GM21515 (cell line): ENCODE results near the gene SAMD4B.

Experiments used
- ATAC-seq: cut with Tn5 transposase; IDR thresholded peaks from one replicate; pipeline ENCODE4 v1.9.1; 2021; ENCODE audit not compliant: unreplicated experiment

SAMD4B gene

DNA sequence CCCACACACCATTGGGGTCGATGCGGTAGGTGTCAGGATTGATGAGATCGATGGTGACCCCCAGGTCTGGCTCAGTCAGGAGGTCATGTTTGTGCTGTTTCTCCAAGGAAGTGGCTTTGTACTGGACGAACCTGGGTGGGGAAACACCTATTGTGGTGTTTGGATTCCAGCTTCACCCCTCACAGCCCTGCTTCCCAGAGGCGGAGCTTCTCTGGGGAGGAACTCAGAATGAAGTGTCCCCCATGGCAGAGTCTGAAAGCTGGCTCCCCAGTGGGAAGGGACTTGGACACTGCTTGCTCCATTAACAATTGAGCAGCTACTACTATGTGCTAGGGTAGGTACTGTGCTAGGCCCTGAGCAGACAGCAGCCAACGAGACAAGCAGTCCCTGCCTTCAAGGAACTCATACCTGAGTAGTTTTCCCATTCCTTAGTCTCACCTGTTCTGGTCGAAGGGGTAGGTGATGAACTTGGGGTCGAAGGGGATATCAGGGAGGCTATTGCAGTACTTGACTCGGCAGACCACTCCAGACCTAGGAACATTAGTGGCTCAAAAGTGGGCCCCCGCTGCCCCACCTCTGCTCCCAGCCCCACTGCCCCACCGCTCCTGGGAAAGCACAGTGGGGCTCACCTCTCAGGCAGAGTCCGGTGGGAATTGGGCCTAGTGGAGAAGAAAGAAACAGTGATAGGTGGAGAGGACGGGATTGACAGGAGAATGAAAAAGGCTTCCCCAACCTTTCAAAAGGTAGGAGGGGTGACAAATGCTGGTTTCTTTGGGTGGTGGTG, 47.6 kb downstream of the SAMD4B start:
- ATAC-seq: no peak

DNA sequence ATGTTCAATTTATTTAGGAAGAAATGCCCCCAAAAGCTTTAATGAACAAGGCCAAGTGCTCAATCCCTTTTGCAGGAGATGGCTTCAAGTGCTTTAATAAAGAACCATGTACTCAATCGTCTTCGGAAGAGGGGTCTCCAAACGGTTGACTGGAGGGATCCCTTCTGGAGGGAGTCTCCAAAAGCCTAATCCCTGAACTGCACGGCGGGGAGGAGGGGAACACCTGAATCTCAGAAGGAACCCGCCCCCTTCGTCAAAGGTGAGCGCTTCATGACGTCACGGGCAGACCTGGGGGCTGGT, 48.2 kb downstream of the SAMD4B start:
- no peak for ATAC-seq

DNA sequence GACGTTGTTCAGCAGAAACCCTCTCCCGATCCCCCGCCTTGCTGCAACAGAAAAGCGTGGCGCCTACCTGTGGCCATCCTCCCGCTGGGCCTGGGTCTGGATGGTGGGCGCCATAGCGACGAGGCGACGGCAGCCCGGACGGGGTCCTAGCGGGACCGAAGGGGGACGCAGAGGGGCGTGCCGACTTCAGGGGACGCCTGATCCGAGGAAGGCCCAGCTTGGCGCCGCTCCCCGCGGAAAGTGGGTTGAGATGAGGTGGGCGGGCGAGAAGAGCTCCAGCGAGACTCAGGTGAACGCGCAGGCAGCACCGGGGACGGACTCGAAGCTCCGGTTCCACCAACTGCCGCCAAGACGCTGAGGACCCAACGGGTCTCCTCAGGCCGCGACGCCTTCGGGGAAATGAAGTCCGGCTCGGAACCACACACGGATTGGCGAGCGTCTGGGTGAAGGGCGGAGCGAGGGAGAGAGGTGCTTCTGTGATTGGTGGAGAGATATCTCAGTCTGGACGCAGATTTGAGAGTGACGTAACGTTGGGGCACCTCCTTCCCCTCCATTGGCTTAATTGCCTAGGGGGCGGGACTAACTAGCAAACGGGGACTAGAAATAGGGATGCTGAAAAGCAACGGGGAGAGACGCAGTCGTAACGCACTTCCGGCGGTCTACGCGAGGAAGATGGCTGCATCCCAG, 48.7 kb downstream of the SAMD4B start, which contains the start of the genes MED29 and PAF1:
Gene MED29, plus strand, starts transcription at position 628 of the 687 bp plus-strand sequence. Its CDS starts 45 bp downstream, at position 673.
Gene PAF1, minus strand, starts transcription at position 356 of the 687 bp plus-strand sequence. Its CDS starts 242 bp downstream, at position 114.
- ATAC-seq: peak; percentile 76

DNA sequence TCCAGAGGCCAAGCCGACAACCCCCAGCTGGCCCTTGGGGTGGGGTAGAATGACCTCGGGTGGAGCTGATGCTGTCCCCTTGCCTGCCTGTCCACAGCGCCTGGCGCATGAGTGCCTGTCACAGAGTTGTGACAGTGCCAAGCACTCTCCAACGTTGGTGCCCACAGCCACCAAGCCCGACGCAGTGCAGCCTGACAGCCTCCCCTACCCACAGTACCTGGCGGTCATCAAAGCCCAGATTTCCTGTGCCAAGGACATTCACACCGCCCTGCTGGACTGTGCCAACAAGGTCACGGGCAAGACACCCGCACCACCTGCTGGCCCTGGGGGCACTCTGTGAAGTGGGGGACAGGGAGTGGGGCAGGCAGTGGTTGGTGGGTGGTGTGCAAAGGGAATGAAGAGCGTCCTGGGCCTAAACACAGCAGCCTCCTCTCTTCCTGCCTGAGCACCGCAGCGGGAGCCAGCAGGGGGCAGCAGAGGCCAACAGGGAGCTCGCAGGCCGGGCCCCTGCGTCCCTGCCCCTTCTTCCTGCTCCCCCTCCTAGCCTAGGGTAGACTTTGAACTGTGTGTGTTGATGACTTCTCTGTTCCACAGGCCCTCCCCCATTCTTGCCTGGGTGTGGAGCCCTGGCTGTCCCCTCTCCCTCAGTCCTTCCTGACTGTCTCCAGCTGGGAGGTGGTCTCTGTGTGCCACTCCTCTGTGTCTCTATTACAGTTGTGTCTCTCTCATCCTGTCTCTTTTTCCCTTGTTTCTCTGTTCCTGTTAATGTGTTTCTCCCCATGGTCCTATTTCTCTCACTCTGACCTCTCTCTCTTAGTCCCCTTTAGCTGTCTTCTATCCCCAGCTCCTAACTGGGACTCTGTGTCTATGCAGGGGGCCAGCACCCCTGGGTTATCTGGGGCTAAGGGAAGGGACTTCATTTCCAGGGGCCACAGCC, 55.4 kb downstream of the SAMD4B start:
- peak; percentile 32 for ATAC-seq

DNA sequence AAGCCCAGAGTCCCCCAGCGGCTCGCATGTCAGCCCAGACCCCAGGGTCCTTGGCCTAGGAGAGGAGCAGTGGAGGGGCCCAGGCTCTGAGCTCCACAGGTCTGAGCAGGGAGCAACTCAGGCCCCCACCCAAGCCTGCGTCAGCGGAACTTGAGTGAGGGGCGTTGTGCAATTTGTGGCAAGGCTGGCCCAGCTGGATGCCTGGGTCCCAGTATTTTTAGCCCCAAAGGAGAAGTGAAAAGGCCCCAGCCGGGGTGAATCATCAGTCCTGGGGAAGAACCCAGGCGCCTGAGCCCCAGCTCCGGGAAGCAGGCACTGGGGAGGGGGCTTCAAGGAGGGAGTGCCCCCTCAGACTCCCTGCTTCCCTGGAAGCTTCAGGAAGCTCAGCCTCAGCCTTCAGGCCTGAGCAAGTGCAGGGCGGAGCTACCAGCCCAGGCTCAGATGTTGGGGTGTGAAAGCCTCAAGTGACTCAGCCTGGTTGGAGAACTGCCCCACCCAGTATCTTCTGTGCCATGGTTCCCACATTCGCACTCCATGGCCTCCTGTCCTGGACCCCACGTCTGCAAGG, 56.2 kb downstream of the SAMD4B start:
- ATAC-seq: no peak

DNA sequence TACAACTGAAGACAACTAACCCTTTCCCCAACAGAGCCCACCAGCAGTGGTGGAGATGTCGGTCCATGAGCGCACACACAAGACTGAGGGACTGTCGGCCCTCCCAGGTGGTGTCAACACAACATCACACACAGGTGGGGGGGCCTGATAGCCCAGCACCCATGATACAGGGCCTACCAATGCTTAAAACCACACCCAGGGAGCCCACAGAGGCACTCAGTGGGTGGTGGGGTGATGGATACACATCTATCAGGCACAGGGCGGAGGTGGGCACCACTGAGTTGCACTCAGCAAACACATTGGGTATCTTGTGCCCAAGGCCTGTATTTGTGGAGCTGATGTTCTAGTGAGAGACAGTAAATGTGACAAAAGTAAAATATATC, 57.4 kb downstream of the SAMD4B start:
- no peak for ATAC-seq

DNA sequence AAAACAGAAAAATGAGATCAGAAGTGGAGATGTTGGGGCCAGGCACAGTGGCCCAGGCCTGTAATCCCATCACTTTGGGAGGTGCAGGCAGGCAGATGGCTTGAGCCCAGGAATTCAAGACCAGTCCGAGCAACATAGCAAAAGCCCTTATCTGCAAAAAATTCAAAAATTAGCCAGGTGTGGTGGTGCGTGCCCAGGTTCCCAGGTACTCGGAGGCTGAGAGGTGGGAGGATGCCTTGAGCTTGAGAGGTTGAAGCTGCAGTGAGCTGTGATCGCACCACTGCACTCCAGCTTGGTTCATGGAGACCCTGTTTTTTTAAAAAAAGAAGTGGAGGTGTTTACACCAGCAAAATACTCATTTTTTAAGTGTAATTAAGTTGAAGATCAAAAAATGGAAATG, 57.8 kb downstream of the SAMD4B start:
- ATAC-seq: no peak

DNA sequence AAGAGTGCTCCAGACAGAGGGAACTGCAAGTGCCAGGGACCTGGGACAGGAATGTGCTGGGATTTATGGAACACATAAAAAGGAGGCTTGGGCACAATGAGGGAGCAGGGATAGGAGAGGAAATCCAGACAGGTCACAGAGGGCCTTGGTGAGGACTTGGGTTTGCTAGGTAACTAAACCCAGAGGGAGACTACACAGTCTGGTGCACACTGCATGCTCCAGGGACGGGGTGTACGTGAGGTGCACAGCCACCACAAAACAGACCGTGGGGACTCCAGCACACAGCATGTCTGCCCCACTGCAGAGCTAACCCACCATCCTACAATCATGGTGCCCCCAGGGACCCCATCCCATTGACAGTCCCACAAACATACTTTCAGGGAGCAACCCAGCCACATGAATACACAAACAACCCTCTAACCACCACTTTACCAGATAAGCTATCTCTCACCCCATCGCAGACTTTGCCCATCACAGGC, 58.9 kb downstream of the SAMD4B start:
- ATAC-seq: no peak

DNA sequence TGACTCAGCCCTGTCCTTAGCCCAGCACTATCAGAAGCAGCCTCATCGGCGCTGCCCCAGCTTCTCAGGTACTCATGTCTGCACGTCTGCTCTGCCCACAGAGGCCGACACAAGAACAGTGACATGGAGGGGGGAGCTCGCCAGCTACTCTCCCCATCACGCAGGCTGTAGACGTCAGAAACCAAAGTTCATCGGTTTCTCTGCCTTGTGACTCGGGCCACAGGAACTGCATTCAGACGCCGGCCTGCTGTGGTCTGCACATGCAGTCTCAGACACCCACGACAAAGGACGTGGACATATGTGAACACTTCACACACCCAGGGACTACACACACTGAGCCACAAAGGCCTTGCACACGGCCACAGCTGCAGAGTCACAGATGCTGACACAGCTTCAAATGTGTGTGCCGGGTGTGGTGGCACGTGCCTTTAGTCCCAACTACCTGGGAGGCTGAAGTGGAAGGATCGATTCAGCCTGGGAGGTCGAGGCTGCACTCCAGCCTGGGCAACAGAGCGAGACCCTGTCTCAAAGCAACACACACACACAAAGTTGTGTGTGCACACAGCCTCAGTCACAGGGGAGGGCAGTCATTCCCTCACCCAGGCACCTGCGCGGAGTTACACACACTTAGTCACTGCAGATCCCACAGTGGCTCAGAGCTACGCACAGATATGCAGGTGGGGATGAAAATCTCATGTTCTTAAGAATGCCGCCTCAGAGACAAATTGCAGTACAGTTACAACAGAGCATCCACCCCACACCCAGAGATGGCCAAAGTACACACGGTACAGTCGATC, 59.5 kb downstream of the SAMD4B start:
- ATAC-seq: no peak

DNA sequence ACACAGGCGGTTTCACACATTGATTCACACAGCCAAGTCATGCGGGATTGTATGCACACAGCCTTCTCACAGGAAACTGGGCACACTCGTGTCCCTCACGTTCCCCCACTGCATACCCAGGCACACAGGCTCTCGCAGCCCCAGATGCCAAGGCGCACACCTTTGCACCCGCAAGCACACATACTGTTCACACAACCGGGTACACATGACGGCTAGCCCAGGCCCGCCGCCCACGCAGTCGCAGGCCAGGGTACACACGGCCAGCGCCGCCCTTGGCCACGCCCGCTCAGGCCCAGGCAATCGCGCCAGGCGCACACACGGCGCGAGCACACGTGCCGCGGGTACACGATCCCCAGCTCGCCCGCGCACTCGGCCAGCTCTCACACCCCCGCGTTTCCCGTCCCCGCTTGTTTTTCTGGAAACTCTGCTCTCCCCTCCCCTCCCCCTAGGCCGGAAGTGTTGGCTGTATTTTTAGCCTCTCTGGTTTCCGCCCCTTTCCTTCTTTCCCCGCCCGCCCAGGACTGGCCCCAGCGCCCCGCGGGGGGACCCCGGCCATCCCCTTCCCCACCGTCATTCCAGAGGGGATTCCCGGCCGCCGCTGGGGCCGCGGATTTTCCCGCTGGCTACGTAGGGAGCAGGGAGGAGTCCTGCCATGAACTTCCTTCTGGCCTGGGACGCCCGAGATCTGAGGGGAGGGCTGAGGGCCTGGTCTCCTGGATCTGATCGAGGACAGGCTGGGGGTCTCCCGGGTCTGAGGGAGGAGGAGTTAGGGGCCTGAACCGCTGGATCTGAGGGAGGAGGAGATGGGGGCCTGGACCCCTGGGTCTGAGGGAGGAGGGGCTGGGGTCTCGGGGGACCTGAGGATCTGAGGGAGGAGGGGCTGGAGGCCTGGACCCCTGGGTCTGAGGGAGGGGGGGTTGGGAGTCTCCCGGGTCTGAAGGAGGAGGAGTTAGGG, 60.4 kb downstream of the SAMD4B start:
- peak; percentile 30 for ATAC-seq

DNA sequence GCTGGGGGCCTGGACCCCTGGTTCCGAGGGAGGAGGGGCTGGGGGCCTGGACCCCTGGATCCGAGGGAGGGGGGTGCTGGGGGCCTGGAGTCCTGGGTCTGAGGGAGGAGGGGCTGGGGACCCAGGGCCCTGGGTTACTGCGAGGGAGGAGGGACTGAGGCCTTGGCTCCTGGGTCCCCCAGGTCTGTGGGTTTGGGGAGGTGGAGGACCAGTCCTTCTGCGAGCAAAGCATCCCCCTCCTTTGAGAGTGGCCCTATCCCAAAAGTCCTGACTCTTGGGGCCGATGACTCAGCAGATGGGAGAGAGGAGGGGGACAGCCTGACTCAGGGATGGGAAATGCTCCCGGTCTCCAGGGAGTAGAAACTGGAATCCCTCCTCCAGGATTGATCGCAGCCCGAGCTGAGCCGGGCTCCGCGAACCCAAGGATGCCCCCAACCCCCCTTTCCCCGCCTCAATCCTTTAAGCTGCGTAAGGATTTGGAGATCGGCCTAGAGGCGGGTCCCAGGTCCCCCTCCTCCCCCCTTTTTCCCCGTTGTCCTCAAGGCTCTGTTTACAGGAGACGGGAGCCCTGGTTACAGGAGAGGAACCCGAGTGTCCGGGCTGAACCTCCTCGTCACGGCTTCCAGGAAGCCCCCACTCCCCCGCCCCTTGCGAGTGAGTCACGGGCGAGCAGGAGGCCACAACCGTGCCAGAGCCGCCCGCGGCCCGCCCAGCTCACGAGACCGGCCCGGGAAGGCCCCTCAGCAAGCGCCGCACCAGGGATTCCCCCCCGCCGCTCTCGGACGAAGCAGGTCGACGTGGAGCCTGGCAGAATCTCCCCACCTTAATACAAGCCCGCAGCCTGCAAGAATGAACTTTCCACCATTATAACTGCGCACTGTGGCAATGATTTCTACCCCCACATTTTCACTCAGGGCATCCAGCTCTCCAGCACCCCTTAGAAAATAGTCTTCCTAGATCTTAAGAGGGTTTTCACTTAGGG, 61.4 kb downstream of the SAMD4B start:
- ATAC-seq: peak; percentile 18

DNA sequence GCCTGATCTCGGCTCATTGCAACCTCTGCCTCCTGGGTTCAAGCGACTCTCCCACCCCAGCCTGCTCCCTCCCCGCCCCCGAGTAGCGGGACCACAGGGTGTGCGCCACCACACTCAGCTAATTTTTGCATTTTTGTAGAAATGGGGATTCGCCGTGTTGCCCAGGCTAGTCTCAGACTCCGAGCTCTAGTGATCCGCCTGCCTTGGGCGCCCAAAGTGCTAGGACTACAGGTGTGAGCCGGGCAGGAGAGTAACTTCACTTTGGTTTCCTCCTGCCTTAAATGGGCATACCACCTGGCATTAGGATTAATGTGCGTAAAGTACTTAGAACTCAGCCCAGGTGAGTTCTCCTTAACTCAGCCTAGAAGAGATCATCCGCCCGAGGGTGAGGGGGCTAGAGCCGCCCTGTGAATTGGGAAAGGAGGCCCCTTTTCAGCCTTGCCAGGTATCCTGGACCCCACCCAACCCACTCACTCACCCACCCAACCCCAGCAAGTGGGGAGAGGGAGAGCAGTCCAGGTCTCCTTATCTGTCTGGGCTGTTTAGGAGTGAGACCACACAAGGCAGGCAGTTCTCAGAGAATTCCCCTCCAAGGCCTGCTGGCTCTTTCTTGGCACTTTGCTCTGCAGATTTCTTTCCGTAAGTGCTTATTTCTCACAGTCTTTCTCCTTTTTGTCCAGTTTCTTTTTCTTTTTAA, 63.2 kb downstream of the SAMD4B start:
- ATAC-seq: no peak

DNA sequence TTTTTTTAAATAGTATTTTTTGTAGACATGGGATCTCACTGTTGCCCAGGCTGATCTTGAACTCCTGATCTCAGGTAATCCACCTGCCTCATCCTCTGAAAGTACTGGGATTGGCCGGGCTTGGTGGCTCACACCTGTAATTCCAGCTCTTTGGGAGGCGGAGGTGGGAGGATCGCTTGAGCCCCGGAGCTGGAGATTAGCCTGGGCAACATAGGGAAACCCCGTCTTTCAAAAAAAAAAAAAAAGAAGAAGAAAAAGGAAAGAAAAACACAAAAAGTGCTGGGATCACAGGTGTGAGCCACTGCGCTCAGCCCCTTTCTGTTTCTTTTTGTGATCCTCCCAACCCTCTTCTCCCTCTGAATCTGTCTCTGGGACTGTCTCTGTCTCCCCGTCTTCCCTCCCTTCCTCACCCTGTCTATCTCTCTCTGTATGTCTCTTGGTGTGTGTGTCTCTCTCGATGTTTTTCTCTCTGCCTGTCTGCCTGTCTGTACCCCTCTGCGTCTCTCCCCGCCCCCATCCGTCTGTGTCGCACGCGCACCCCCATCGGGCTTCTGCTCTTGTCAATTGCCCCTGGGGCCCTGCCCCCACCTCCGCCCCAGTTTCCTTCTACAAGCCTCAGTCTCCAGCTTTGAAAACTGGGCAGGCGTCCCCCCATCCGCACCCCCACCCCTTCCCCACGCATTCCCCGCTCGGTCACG, 63.9 kb downstream of the SAMD4B start:
- no peak for ATAC-seq

DNA sequence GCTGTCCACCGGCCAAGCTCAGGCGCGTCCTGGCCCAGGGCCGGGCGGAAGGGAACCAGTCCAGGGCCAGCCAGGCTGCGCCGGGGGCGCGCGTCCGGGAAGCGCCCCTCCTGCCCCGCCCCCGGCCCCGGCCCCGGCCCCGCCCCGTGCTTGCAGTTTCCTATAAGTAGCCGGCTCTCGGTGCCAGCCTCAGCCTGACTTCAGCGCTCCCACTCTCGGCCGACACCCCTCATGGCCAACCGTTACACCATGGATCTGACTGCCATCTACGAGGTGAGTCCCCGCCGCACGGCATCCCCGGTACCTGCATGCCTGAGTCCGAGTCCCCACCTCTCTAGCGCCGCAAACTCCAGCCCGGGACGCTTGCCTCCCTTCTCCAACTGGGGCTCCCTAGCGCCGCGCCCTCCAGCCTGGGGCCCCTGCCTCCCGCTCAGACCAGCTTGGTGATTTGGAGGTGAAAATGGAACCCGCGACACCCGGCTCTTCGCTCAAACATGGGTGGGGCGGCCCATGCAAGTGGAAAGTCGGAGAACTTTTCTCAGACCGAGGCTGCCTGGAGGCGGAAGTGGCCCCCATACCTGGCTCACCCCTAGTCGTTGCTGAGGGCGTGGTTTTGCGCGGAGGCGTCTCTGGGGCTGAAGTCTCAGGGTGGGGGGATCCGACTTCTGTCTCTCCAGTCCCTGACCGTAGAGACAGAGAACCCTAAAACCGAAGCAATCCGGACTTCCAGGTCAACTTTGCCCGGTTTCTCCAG, 64.6 kb downstream of the SAMD4B start, which contains the start of gene ZFP36:
Gene ZFP36, plus strand, starts transcription at position 192 of the 754 bp plus-strand sequence. Its CDS starts 58 bp downstream, at position 250.
- peak; percentile 17 for ATAC-seq

DNA sequence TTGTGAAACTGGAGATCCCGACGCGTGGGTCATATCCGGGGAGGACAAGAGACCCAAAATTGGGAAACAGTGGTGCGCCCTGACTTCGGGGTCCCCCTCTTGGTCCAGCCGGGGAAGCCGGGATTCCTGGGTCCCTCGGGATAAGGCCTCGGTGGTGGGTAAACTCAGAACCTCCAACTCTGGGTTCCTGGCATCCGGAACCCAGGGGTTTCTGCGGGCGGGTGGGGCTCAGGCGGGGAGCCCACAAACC, 65.1 kb downstream of the SAMD4B start:
- ATAC-seq: no peak
